ENCODE results near the gene SPOCK3. TPM values are rescaled to one million over a fixed set of nuclear protein-coding genes. Genes with fewer than 3 reads are reported as not detected.

The SPOCK3 gene
- total and polyA plus RNA-seq, 7 donors = 0.39 to 3.9 (median 1.4) TPM; not detected in 2

DNA sequence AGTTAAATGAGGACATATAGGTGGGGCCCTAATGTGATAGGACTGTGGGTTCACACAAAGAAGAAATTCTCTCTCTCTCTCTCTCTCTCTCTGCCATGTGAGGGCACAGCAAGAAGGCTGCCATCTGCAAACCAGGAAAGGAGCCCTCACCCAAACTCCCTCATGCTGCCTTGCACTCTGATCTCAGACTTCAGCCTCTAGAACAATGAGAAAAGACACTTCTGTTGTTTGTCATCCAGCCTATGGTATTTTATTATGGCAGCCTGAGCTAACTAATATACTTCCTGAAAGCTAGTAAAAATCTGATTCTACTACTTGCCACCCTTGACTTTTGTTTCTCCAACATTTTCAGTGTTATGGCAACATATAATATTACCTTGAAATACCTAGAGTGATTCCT, 425.9 kb downstream of the SPOCK3 start:
- intact Hi-C loops (cut with DNase I) = no loop called here
- no peak for DNase-seq
- TF ChIP-seq POLR2A (IDR thresholded peaks at IDR 0.05) = no peak
- TF ChIP-seq, protein P1, sequence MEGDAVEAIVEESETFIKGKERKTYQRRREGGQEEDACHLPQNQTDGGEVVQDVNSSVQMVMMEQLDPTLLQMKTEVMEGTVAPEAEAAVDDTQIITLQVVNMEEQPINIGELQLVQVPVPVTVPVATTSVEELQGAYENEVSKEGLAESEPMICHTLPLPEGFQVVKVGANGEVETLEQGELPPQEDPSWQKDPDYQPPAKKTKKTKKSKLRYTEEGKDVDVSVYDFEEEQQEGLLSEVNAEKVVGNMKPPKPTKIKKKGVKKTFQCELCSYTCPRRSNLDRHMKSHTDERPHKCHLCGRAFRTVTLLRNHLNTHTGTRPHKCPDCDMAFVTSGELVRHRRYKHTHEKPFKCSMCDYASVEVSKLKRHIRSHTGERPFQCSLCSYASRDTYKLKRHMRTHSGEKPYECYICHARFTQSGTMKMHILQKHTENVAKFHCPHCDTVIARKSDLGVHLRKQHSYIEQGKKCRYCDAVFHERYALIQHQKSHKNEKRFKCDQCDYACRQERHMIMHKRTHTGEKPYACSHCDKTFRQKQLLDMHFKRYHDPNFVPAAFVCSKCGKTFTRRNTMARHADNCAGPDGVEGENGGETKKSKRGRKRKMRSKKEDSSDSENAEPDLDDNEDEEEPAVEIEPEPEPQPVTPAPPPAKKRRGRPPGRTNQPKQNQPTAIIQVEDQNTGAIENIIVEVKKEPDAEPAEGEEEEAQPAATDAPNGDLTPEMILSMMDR (IDR thresholded peaks at IDR 0.05) = no peak
- TF ChIP-seq EP300 (IDR thresholded peaks at IDR 0.05) = no peak
- TF ChIP-seq POLR2AphosphoS5 (IDR thresholded peaks at IDR 0.05) = no peak
- Histone ChIP-seq H3K36me3 (no peaks in the 10 kb centered on the region), H3K9me3 (no peaks in the 10 kb centered on the region), H3K4me3 (no peak overlapping the region), H3K27me3 (no peaks in the 10 kb centered on the region), H3K27ac (no peak overlapping the region), H3K4me1 (no peaks in the 10 kb centered on the region)

DNA sequence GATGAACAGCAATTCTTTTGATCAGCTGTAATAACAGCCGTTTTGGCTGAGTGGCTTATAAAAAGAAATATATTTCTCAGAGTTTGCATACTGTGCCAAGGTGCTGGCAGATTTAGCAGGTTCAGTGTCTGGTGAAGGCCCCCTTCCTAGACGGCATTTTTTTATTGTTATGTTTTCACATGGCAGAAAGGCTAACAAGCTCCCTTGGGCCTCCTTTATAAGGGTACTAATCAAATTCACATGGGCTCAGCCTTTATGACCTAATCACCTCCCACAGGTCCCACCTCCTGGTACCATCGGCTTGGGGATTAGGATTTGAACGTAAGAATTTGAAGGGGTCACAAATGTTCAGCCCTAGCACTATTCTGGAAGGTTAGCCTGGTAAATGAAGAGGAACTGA, 431.9 kb downstream of the SPOCK3 start:
- intact Hi-C loops (cut with DNase I) = no loop called here
- Histone ChIP-seq H3K27me3 (no peaks in the 10 kb centered on the region), H3K27ac (no peak overlapping the region), H3K9me3 (no peaks in the 10 kb centered on the region), H3K4me3 (no peak overlapping the region), H3K4me1 (no peaks in the 10 kb centered on the region), H3K36me3 (no peaks in the 10 kb centered on the region)
- TF ChIP-seq POLR2A (IDR thresholded peaks at IDR 0.05) (no peak), EP300 (IDR thresholded peaks at IDR 0.05) (no peak), POLR2AphosphoS5 (IDR thresholded peaks at IDR 0.05) (no peak)
- TF ChIP-seq, protein P1 (IDR thresholded peaks at IDR 0.05) = no peak
- 58 to 69% methylated on average over 4 of the region's 4 CpGs for WGBS, 2 donors
- DNase-seq = no peak

DNA sequence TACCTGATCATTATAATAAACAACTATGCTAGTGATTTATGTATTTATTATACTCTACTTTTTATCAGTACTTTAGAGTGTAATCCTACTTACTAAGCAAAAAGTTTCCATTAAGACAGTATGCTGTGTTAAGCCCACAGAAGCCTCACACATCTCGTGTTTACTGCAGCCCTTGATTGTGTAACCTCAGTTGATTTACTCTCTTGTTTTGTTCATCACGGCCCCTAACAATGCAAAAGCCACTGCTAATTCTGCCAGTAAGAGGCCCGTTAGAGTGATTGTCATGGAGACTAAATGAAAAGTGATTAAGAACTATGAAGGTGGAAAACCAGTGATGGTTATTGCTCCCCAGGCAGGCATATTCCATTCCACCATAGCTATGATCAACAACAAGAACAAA, 436.2 kb downstream of the SPOCK3 start:
- WGBS, 2 donors = 57 to 70% methylated on average over 3 of the region's 3 CpGs
- no peak for DNase-seq
- no peak overlapping the region for H3K27ac ChIP-seq
- no peak overlapping the region for H3K4me3 ChIP-seq
- no peak for TF ChIP-seq EP300 (IDR thresholded peaks at IDR 0.05)
- no peak for TF ChIP-seq POLR2AphosphoS5 (IDR thresholded peaks at IDR 0.05)
- TF ChIP-seq, protein P1 (IDR thresholded peaks at IDR 0.05) = no peak
- no peak for TF ChIP-seq POLR2A (IDR thresholded peaks at IDR 0.05)
- H3K9me3 ChIP-seq = no peaks in the 10 kb centered on the region
- H3K36me3 ChIP-seq = no peaks in the 10 kb centered on the region
- intact Hi-C loops (cut with DNase I) = no loop called here
- H3K4me1 ChIP-seq = no peaks in the 10 kb centered on the region
- no peaks in the 10 kb centered on the region for H3K27me3 ChIP-seq

DNA sequence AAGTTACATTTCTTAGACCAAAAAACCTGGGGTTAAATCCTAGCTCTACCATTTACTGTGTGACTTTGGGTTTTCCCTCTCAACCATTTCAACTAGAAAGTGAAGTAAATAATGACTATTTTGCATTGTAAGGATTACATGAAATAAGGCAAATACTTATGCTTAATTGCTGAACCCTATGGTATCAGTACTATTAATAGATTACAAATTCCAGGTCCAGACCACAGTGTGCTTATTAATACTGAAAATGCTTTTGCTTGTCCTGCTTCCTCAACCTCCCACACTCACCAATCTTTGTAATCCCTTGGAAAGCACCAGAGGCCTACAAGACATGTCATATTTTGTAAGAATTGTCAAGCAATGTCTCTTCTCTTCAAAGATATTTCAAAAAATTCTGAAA, 456.5 kb downstream of the SPOCK3 start:
- intact Hi-C loops (cut with DNase I) = no loop called here
- Histone ChIP-seq H3K36me3 (no peaks in the 10 kb centered on the region), H3K27me3 (no peaks in the 10 kb centered on the region), H3K9me3 (no peaks in the 10 kb centered on the region), H3K4me1 (no peaks in the 10 kb centered on the region), H3K27ac (no peak overlapping the region), H3K4me3 (no peak overlapping the region)
- TF ChIP-seq POLR2AphosphoS5 (IDR thresholded peaks at IDR 0.05) = no peak
- TF ChIP-seq POLR2A (IDR thresholded peaks at IDR 0.05) = no peak
- TF ChIP-seq, protein P1 (IDR thresholded peaks at IDR 0.05) = no peak
- TF ChIP-seq EP300 (IDR thresholded peaks at IDR 0.05) = no peak
- no peak for DNase-seq

DNA sequence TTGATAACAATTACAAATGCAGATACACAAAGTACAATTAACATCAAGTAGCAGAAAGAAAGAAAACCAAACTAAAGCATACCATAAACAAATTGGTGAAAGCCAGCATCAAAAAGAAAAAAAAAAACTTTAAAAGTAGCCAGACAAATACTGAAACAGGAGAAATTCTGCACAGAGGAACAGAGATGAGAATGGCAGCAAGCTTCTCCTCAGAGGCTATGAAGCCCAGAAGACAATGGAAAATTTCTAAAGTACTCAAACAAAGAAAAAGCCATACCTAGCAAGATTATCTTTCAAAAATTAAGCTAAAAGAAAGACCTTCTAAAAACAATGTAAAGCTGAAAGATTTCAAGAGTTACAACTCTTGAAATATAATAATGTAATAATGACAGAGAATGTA, 471.3 kb downstream of the SPOCK3 start:
- DNase-seq = no peak
- H3K4me3 ChIP-seq = no peak overlapping the region
- no peaks in the 10 kb centered on the region for H3K9me3 ChIP-seq
- no peak overlapping the region for H3K27ac ChIP-seq
- intact Hi-C loops (cut with DNase I) = no loop called here
- H3K27me3 ChIP-seq = no peaks in the 10 kb centered on the region
- H3K36me3 ChIP-seq = no peaks in the 10 kb centered on the region
- TF ChIP-seq, protein P1 (IDR thresholded peaks at IDR 0.05) = no peak
- TF ChIP-seq POLR2A (IDR thresholded peaks at IDR 0.05) (no peak), POLR2AphosphoS5 (IDR thresholded peaks at IDR 0.05) (no peak), EP300 (IDR thresholded peaks at IDR 0.05) (no peak)
- H3K4me1 ChIP-seq = no peaks in the 10 kb centered on the region

Data from sigmoid colon (tissue), 7 donors.